Measurements from ENCODE around the gene POLR1A.

POLR1A gene

DNA sequence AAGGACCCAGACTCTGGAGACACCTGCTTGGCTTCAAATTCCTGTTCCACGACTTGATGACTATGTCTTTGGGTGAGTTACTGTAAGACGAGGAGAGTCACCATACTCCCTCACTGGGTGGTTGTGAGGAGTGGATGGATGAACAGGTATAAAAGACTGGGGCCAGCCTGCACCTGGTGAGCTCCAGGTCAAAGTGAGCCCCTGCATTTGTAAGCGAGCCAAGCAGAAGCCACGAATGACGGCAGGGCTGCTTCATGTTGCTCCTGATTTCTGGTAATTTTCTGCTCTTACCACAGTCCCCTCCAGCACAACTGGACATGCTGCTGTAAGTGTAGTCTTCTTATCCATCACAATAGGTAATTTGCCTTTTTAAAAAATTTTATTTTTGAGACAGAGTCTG lies 86.6 kb downstream of the POLR1A start:
- FAIRE-seq, result no peak

DNA sequence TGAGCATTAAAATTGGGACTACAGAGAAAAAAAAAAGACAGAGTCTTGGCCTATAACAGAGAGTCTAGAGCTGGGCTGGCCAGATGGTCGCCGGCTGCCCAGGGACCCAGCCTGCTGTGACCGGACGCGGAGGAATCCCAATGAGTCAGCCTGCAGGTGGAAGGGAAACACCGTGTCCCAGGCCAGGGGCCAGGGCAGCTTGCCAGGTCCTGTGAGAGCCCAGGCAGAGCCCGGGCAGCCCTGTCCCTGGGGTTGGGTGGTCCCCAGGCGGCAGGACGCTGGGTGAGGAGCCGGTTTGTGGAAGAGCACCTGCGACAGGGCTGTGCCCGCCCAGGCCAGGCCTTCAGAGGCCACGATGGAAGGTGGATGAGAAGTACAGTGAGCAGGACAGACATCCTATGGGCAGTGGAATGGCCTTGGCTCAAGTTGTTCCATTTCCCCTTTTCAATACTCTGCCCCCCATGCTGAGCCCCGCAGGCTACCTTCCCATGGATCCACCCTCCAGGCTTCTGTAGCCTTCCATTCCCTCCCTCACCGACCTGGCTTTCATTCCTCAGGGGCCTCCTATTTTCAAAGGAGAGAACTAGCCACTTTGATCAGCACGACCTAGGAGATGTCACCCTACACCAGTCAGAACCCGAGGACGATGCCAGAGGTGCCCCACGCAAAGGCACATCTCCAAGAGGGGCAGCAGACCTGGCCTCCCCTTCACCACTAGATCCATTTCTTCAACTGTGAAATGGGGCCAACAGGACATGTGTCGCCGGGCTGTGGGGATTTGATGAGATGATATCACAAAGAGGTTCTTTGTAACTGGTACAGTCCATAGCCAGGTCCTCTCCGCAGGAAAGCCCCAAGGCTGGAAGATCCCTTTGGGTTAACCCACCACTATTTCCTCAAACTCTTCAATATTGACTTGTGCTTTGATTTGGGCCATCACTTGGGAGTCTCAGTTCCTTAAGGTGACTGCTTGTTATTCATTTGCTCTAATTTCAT lies 87.5 kb downstream of the POLR1A start:
- FAIRE-seq, result no peak

- FAIRE-seq, result no peak
Measured at GRCh38 chr2:86016581-86016980, 89.1 kb downstream of the POLR1A start.

DNA sequence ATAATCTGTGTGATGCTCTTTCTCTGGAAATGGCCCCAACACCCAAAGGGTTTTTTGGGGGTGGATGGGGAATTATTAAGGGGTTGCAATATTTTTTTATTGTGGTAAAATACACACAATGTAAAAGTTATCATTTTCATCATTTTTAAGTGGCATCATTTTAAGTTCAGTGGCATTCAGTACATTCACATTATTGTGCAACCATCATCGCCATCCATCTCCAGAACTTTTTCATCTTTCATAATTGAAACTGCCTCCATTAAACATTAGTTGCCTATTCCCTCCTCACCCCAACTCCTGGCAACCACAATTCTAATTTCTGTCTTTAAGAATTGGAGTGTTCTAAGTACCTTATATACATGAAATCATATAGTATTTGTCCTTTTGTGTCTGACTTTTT lies 90.0 kb downstream of the POLR1A start:
- FAIRE-seq, result no peak

- no peak for FAIRE-seq
Measured at GRCh38 chr2:86015006-86015405, 90.7 kb downstream of the POLR1A start.

- FAIRE-seq, result no peak
Measured at GRCh38 chr2:86014493-86014892, 91.2 kb downstream of the POLR1A start.

GRCh38 chr2:86012007-86012712 lies 93.5 kb downstream of the POLR1A start:
- FAIRE-seq, result no peak

DNA sequence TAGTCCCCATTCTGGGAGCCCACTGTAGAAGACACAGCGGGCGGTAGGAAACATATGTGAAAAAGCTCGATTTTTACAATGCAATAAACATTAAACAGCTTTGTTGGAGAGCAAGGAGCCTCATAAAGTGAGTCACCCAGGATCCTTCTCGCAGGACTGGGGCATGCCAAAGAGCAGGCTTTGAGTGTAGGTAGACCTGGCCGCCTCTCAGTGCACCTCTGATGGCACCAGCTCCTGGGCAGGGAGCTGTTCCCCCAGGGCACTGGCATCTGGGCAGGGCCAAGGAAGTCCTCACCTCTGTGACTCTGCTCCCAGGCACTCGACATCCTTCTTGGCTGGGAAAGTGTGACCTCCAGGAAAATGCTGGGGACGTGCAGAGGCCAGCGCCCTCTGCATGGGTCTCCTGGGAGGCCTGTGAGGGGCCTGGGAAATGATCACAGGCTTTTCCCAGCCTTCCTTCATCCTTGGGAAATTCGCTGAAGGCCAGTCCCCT lies 94.2 kb downstream of the POLR1A start:
- no peak for FAIRE-seq

DNA sequence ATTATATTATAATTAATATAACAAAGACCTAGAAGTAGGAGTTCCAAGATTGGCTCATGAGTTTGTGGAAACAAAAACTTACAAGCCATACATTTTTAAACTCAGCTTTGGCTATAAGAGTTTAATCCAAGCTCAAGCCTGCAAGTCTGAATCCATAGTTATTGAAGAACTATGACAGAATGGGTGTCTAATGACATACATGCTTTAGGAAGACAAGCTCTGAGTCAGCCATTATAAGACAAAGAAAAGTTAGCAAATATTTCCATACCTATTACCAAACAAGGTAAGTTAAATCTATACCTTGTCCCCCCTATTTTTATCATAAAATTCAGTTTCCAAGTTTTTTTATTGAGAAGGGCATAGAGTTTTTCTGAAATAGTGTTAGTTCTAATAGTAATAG lies 95.6 kb downstream of the POLR1A start:
- no peak for FAIRE-seq

GRCh38 chr2:86006524-86006923 lies 99.2 kb downstream of the POLR1A start:
- FAIRE-seq, result no peak

GRCh38 chr2:86003967-86004366 lies 101.7 kb downstream of the POLR1A start:
- no peak for FAIRE-seq

GRCh38 chr2:86003104-86003503 lies 102.6 kb downstream of the POLR1A start:
- FAIRE-seq, result no peak

DNA sequence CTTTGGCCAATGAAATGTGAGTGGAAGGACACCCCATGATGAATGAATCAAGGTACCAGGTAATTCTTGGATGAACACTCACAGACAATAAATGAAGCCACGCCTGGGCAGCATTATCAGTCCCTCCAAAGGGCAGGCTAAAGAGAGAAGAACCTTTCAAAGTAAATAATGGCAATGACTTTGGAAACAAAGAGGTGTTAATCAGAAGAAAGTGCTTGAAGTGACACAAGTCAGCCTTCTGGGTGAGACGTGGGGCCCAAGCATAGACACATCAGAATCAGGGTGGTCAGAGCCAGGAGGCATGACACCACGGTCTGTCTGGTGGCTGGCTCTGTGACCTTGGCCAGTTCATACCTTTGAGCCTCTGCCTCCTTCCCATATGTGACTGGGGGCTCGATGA lies 103.3 kb downstream of the POLR1A start:
- FAIRE-seq, result no peak

DNA sequence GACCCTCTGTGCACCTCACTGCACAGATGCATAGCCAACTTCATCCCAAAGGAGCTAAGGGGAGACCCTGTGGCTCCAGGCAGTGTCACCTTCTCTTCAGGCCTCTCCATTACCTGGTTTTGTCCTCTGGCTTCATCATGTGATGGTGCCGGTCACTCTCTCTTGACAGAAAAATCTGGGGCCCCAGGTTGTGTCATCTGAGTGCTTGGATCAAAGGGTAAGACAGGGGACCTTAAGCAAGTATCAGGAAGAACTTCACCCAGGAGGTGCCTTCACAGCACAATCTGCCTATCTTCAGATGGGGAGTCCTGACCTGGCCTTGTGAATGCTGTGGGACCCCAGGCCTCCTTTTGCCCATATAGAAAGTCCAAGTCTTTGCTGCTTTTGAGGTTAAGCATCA lies 104.4 kb downstream of the POLR1A start:
- no peak for FAIRE-seq

DNA sequence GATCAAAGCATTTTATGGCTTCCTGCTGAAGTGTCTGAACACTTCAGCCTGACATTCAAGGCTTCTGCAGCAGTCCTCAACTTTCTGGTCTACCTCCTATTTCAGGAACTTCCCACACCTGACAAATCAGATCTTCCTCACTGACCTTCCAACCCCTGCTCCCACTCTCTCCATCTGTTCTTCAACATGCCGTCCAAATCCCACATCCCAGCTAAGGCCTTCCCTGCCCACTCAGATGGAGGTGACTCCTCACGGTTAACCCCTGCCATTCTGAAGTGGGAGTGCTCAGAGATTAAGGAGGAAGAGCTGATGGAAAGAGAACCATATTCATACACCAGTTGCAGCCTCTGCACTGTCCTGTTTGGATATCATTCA lies 104.8 kb downstream of the POLR1A start:
- no peak for FAIRE-seq

DNA sequence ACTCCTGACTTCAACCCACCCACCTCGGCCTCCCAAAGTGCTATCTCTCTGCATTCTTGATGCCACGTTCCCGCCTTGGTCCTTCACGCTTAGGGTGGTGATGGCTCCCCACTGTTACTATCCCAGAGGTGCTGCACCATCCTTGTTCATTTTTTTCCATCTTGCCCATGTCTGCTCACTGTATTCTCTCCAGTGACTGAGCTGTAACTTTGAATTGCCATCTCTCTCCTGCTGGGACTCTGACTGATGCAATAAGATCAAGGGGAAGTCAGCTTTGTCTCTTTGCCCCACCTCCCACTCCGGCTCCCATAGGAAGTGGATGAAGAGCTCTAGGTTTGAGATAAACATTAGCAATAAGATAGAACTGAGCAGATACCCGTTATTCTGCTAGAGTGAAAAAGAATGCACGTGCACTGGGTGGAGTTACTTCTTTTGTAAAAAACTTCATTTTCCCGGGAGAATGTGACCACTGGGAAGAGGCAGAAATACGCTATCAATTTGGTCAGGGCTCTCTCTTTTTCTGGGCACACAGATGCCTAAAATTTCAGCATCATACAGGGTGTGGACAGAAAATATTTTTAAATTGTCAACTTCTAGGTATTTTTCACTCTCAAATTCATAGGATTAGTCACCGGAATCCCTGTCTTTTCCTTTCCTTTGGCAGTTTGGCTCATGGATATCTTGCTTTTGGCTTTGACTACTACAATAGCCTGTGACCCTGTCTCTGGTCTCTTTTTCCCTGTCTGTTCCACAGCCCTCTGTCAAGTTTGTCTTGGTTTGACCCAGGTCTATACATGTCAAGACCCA lies 105.4 kb downstream of the POLR1A start:
- no peak for FAIRE-seq

- FAIRE-seq, result no peak
Measured at GRCh38 chr2:85999061-85999831, 106.4 kb downstream of the POLR1A start.

DNA sequence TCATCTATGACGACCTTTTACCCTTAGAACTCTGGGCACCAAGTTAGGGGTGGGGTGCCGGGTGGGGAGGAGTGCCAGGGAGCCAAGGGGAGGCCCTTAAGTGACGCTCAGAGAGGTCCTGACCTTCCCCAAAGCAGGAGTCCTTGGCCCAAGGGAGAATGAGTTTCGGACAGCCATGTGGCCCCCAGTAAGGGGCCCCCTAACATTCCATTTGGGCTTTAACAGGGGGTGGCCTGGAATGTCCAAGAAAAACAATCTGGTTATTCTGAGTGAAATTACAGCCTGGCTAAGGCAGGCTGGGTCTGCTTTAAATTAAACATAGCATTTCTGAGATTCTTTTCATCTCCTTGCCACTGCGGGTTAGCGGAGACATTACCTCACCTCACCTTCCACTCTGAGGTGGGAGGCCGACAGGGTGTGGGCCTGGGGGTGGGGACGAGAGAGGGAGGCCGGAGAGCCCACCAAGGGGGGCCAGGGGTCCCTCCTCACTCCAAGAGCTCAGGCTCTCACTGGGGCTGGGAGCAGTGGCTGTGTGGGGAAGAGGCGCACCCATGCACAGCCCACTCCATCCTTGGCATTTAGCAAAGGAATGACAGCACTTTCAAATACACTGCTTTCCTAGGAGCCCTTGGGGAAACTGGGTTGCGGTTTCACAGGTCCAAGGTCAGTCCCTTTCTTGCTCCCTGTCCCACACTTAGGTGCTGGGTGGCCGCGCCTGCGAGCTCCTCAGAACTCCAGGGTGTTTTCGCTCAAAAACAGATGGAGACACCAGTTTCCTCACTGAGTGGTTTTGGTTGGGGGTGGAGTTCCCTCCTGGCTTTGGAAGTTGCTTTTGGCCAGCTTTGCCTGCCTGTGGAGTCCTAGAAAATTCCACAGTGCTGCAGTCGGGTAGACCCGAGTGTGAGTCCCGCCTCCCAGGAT lies 107.4 kb downstream of the POLR1A start:
- FAIRE-seq, result no peak

- FAIRE-seq, result no peak
Measured at GRCh38 chr2:85997017-85997970, 108.4 kb downstream of the POLR1A start.

GRCh38 chr2:85996591-85996990 lies 109.1 kb downstream of the POLR1A start:
- FAIRE-seq, result no peak

All from islet of Langerhans (tissue), 1 donor.